SKM-1 (cell line): ENCODE data around the gene FBXO44.

Experiments
- DNase-seq: peaks from one replicate; lab custom pipeline; 2025; ENCODE audit not compliant: unreplicated experiment; lab: John Stamatoyannopoulos, UW

Gene FBXO44

GRCh38 chr1:11707621-11708276 lies 53.1 kb downstream of the FBXO44 start:
- no peak for DNase-seq

GRCh38 chr1:11708554-11709350 lies 54.1 kb downstream of the FBXO44 start:
- DNase-seq, result no peak

GRCh38 chr1:11711490-11711889 lies 56.8 kb downstream of the FBXO44 start:
- DNase-seq, result no peak

- no peak for DNase-seq
Measured at GRCh38 chr1:11712285-11712684, 57.6 kb downstream of the FBXO44 start.
